Heart left ventricle (tissue), 13 donors: Measurements from ENCODE around the gene CTSE.
"Not testable (repeated sequence)": the region's sequence is repeated elsewhere in the genome, so short reads cannot be mapped to it uniquely, and the experiment has no call there.

ENCODE experiments used
- CTCF ChIP-seq, 12 donors: fragments of 200-600 bp; sonication (generic) in 4 of 12; IDR thresholded peaks; one replicate each; pipeline versions ENCODE4 v1.5.0 to v1.8.0; 2018 to 2022; ENCODE audit warnings: antibody characterized with exemption in 12 of 12, mild to moderate bottlenecking in 5 of 12
- POLR2A ChIP-seq, 2 donors: fragments of 450-650 bp; IDR thresholded peaks; one replicate each; pipeline ENCODE4 v1.6.1; 2017; ENCODE audit warnings: antibody characterized with exemption in 2 of 2, mild to moderate bottlenecking in 2 of 2, moderate library complexity in 2 of 2
- donor health status: ischemic (EF 13 %, LVEDD 7.1; RV severe dilation, severe dysfunction).
- donor health status: DM: no; HTN: yes; CAD: no.
- donor health status: DM: no; HTN: no; CAD: no.
- donor health status: ischemic (EF 25% LVEDD 6.9; RV normal size, moderate dysfunction).
- donor health status: ischemic (EF 25% LVEDD 5.7; RV mildly dilated, moderate dysfunction).
- donor health status: ischemic (EF 35%, LVEDD 5.7; RV mildly dilated, moderate dysfunction).
- donor health status: nonischemic (EF 11% LVEDD 7.7; RV severe dilation, severe dysfunction).
- donor health status: DM: yes; HTN: yes; CAD: no.
- donor health status: PGD.
- donor health status: ischemic (EF 29% LVEDD 5.4; RV normal size, mild dysfunction).
- donor health status: nonischemic (EF 23%, LVEDD 6.1; RV moderate dilation, normal function).

- not testable (repeated sequence) for TF ChIP-seq CTCF, POLR2A (IDR thresholded peaks at IDR 0.05)
Measured at GRCh38 chr1:206064501-206064900, 40.8 kb upstream of the CTSE start.
